Liver (tissue), 3 donors: ENCODE results near the gene STAT6.
"Not testable (repeated sequence)": the region's sequence is repeated elsewhere in the genome, so short reads cannot be mapped to it uniquely, and the experiment has no call there.

Experiments
- JUND ChIP-seq, 2 donors: IDR thresholded peaks; 2 replicates each; pipeline ENCODE4 v1.6.1; 2016; ENCODE audit warnings: antibody characterized with exemption in 2 of 2
- RXRA ChIP-seq, 2 donors: IDR thresholded peaks; 2 replicates each; pipeline ENCODE4 v1.6.1; 2017 to 2018; ENCODE audit warnings: antibody characterized with exemption in 2 of 2, mild to moderate bottlenecking in 1 of 2
- TF ChIP-seq, protein P1 (sequence below): fragments of 150-350 bp; IDR thresholded peaks from 2 replicates; pipeline ENCODE4 v1.5.1; 2017; ENCODE audit warnings: improper control_type of control experiment, low read depth, low read length; ENCODE audit not compliant: missing input control
- TF ChIP-seq, protein P2 (sequence below): IDR thresholded peaks from 2 replicates; pipeline ENCODE4 v1.6.1; 2016; ENCODE audit warnings: antibody characterized with exemption
- donor health status: healthy.
- donor health status: healthy.

DNA sequence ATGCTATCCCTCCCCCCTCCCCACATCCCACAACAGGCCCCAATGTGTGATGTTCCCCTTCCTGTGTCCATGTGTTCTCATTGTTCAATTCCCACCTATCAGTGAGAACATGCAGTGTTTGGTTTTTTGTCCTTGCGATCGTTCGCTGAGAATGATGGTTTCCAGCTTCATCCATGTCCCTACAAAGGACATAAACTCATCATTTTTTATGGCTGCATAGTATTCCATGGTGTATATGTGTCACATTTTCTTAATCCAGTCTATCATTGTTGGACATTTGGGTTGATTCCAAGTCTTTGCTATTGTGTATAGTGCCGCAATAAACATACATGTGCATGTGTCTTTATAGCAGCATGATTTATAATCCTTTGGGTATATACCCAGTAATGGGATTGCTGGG lies 58.0 kb downstream of the STAT6 start:
- TF ChIP-seq, protein P1, sequence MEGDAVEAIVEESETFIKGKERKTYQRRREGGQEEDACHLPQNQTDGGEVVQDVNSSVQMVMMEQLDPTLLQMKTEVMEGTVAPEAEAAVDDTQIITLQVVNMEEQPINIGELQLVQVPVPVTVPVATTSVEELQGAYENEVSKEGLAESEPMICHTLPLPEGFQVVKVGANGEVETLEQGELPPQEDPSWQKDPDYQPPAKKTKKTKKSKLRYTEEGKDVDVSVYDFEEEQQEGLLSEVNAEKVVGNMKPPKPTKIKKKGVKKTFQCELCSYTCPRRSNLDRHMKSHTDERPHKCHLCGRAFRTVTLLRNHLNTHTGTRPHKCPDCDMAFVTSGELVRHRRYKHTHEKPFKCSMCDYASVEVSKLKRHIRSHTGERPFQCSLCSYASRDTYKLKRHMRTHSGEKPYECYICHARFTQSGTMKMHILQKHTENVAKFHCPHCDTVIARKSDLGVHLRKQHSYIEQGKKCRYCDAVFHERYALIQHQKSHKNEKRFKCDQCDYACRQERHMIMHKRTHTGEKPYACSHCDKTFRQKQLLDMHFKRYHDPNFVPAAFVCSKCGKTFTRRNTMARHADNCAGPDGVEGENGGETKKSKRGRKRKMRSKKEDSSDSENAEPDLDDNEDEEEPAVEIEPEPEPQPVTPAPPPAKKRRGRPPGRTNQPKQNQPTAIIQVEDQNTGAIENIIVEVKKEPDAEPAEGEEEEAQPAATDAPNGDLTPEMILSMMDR = not testable (repeated sequence)
- TF ChIP-seq JUND, RXRA (IDR thresholded peaks at IDR 0.05): not testable (repeated sequence)
- TF ChIP-seq, protein P2, sequence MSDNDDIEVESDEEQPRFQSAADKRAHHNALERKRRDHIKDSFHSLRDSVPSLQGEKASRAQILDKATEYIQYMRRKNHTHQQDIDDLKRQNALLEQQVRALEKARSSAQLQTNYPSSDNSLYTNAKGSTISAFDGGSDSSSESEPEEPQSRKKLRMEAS = not testable (repeated sequence)
